ENCODE results near the gene SCGB1A1. TPM values are rescaled to one million over a fixed set of nuclear protein-coding genes. Genes with fewer than 3 reads are reported as not detected.
"Not testable (repeated sequence)": the region's sequence is repeated elsewhere in the genome, so short reads cannot be mapped to it uniquely, and the experiment has no call there.

Gene SCGB1A1
- total RNA-seq, 1 experiment from 2014 or later: not detected

GRCh38 chr11:62433141-62433903 lies 14.5 kb downstream of the SCGB1A1 start:
- no peaks in the 10 kb centered on the region for H3K9me3 ChIP-seq
- DNase-seq: no peak

GRCh38 chr11:62433904-62434276 lies 15.1 kb downstream of the SCGB1A1 start:
- no peaks in the 10 kb centered on the region for H3K36me3 ChIP-seq
- H3K4me3 ChIP-seq: no peak overlapping the region
- no peaks in the 10 kb centered on the region for H3K27me3 ChIP-seq
- no peaks in the 10 kb centered on the region for H3K9me3 ChIP-seq
- DNase-seq: no peak

More at GRCh38 chr11:62433141-62433903, 14.5 kb downstream of the SCGB1A1 start:
- Histone ChIP-seq H3K4me3 (no peak overlapping the region), H3K27me3 (no peaks in the 10 kb centered on the region), H3K36me3 (no peaks in the 10 kb centered on the region)

GRCh38 chr11:62435846-62436660 lies 17.2 kb downstream of the SCGB1A1 start:
- no peak for DNase-seq
- H3K36me3 ChIP-seq: no peaks in the 10 kb centered on the region
- H3K9me3 ChIP-seq: no peaks in the 10 kb centered on the region
- no peak overlapping the region for H3K4me3 ChIP-seq
- no peaks in the 10 kb centered on the region for H3K27me3 ChIP-seq

- DNase-seq: no peak
- Histone ChIP-seq H3K4me3 (no peak overlapping the region), H3K27me3 (no peaks in the 10 kb centered on the region), H3K36me3 (no peaks in the 10 kb centered on the region), H3K9me3 (no peaks in the 10 kb centered on the region)
Observed at GRCh38 chr11:62437616-62438015, 18.8 kb downstream of the SCGB1A1 start.

- Histone ChIP-seq H3K27me3 (no peaks in the 10 kb centered on the region), H3K4me3 (no peak overlapping the region), H3K36me3 (no peaks in the 10 kb centered on the region), H3K9me3 (no peaks in the 10 kb centered on the region)
- DNase-seq: no peak
Observed at GRCh38 chr11:62438641-62439040, 19.8 kb downstream of the SCGB1A1 start.

GRCh38 chr11:62439785-62440602 lies 21.2 kb downstream of the SCGB1A1 start:
- Histone ChIP-seq H3K27me3 (no peaks in the 10 kb centered on the region), H3K36me3 (no peaks in the 10 kb centered on the region), H3K9me3 (no peaks in the 10 kb centered on the region), H3K4me3 (no peak overlapping the region)
- peak; percentile 64 for DNase-seq

- Histone ChIP-seq H3K36me3 (no peaks in the 10 kb centered on the region), H3K4me3 (peak overlapping the region; percentile 29), H3K27me3 (no peaks in the 10 kb centered on the region), H3K9me3 (no peaks in the 10 kb centered on the region)
- peak; percentile 67 for DNase-seq
Observed at GRCh38 chr11:62443390-62444235, 24.8 kb downstream of the SCGB1A1 start.

- no peaks in the 10 kb centered on the region for H3K27me3 ChIP-seq
- peak; percentile 85 for DNase-seq
- peak overlapping the region; percentile 29 for H3K4me3 ChIP-seq
- no peaks in the 10 kb centered on the region for H3K36me3 ChIP-seq
- H3K9me3 ChIP-seq: no peaks in the 10 kb centered on the region
Observed at GRCh38 chr11:62444236-62444833, 25.5 kb downstream of the SCGB1A1 start.

GRCh38 chr11:62444835-62445234 lies 26.0 kb downstream of the SCGB1A1 start:
- no peaks in the 10 kb centered on the region for H3K36me3 ChIP-seq
- H3K27me3 ChIP-seq: no peaks in the 10 kb centered on the region
- peak overlapping the region; percentile 29 for H3K4me3 ChIP-seq
- no peak for DNase-seq
- H3K9me3 ChIP-seq: no peaks in the 10 kb centered on the region

- peak; percentile 81 for DNase-seq
- H3K36me3 ChIP-seq: no peaks in the 10 kb centered on the region
- H3K9me3 ChIP-seq: no peaks in the 10 kb centered on the region
- no peak overlapping the region for H3K4me3 ChIP-seq
- H3K27me3 ChIP-seq: no peaks in the 10 kb centered on the region
Observed at GRCh38 chr11:62445314-62445740, 26.5 kb downstream of the SCGB1A1 start.

- DNase-seq: peak; percentile 66
- Histone ChIP-seq H3K27me3 (no peaks in the 10 kb centered on the region), H3K36me3 (no peaks in the 10 kb centered on the region), H3K4me3 (no peak overlapping the region), H3K9me3 (no peaks in the 10 kb centered on the region)
Observed at GRCh38 chr11:62446091-62446490, 27.3 kb downstream of the SCGB1A1 start.

- H3K9me3 ChIP-seq: no peaks in the 10 kb centered on the region
- no peaks in the 10 kb centered on the region for H3K36me3 ChIP-seq
- H3K27me3 ChIP-seq: no peaks in the 10 kb centered on the region
- DNase-seq: peak; percentile 90
- no peak overlapping the region for H3K4me3 ChIP-seq
Observed at GRCh38 chr11:62449451-62449851, 30.6 kb downstream of the SCGB1A1 start.

- not testable (repeated sequence) for H3K27me3 ChIP-seq, H3K9me3 ChIP-seq, H3K4me3 ChIP-seq, H3K36me3 ChIP-seq, DNase-seq
Observed at GRCh38 chr11:62449912-62450311, 31.1 kb downstream of the SCGB1A1 start.

GRCh38 chr11:62450543-62451240 lies 31.9 kb downstream of the SCGB1A1 start:
- H3K36me3 ChIP-seq: no peaks in the 10 kb centered on the region
- no peaks in the 10 kb centered on the region for H3K27me3 ChIP-seq
- DNase-seq: no peak
- H3K9me3 ChIP-seq: no peaks in the 10 kb centered on the region
- no peak overlapping the region for H3K4me3 ChIP-seq

- no peak overlapping the region for H3K4me3 ChIP-seq
- H3K9me3 ChIP-seq: no peaks in the 10 kb centered on the region
- H3K27me3 ChIP-seq: no peaks in the 10 kb centered on the region
Observed at GRCh38 chr11:62451241-62451621, 32.4 kb downstream of the SCGB1A1 start.

More at GRCh38 chr11:62451241-62451621, 32.4 kb downstream of the SCGB1A1 start:
- DNase-seq: no peak
- no peaks in the 10 kb centered on the region for H3K36me3 ChIP-seq
